Colonic mucosa (tissue), 4 donors: Measurements from ENCODE around the gene IRF2. TPM values are rescaled to one million over a fixed set of nuclear protein-coding genes. Genes with fewer than 3 reads are reported as not detected.
A peak's percentile ranks its signal among the peaks of the same experiment; 100 is the strongest.

Experiments
- DNase-seq: peaks from one replicate; pipeline ENCODE4 v3.0.0-alpha.2; 2020
- H3K27ac ChIP-seq: fragments of 200-600 bp; one replicate; pipeline ENCODE4 v1.8.0; 2021
- H3K27me3 ChIP-seq: fragments of 200-600 bp; one replicate; pipeline ENCODE4 v1.8.0; 2021
- H3K36me3 ChIP-seq: fragments of 200-600 bp; one replicate; pipeline ENCODE4 v1.8.0; 2021
- H3K4me1 ChIP-seq: fragments of 200-600 bp; one replicate; pipeline ENCODE4 v1.8.0; 2021; ENCODE audit warnings: mild to moderate bottlenecking
- H3K4me3 ChIP-seq: fragments of 200-600 bp; one replicate; pipeline ENCODE4 v1.8.0; 2021
- H3K9ac ChIP-seq, 2 donors: one replicate each; pipeline ENCODE4 v1.7.0; 2013; ENCODE audit warnings: control low read depth in 2 of 2, low read depth in 2 of 2, low read length in 2 of 2
- H3K9me3 ChIP-seq: fragments of 200-600 bp; one replicate; pipeline ENCODE4 v1.8.0; 2021
- intact Hi-C: fragments of 100-400 bp; cut with DNase I; formaldehyde crosslinking; loops from one replicate; pipeline ENCODE4 v1.14.1; 2022
- total RNA-seq, 2 donors: library from RNA; stranded (reverse); fragmentation: NEBNext Ultra II Directional in 1 of 2; extraction: Animal tissue kit (Norgen Biotek cat#: 25700) in 1 of 2; gene quantifications; one replicate each; pipeline ENCODE4 v1.2.1, GENCODE V29; 2021
- TF ChIP-seq, protein P1 (sequence below): fragments of 200-600 bp; IDR thresholded peaks from one replicate; pipeline ENCODE4 v1.8.0; 2022; ENCODE audit warnings: antibody characterized with exemption, mild to moderate bottlenecking
- donor health status: healthy.
- donor health status: DM: no; HTN: no; CAD: no.
- donor health status: DM: no; HTN: no; CAD: no.

Gene IRF2
- total RNA-seq, 2 donors from 2014 or later: 36.2 to 61.9 TPM

DNA sequence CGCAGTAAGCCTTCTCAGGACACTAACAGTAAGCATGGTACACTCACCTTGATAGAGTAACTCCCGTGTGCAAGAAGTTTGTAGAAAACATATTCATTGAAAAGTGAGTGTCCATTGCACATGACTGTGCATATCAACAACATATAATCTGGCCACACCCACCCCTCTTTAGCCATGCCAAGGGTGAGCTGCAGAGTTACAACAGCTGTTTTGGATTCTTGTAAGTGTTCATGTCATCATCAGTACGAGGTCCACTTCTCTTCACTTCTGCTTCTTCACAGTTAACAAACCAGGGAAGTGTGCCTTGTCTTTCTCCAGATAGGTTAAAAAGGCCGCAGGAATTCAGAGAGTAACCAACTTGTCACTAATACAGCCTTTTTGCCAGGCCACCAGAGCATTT lies 116.6 kb downstream of the IRF2 start:
- Histone ChIP-seq H3K9ac (no peak overlapping the region), H3K4me3 (no peak overlapping the region), H3K36me3 (no peaks in the 10 kb centered on the region), H3K27ac (no peak overlapping the region), H3K9me3 (no peaks in the 10 kb centered on the region), H3K27me3 (no peaks in the 10 kb centered on the region), H3K4me1 (no peaks in the 10 kb centered on the region)
- intact Hi-C loops: no loop called here
- TF ChIP-seq, protein P1, sequence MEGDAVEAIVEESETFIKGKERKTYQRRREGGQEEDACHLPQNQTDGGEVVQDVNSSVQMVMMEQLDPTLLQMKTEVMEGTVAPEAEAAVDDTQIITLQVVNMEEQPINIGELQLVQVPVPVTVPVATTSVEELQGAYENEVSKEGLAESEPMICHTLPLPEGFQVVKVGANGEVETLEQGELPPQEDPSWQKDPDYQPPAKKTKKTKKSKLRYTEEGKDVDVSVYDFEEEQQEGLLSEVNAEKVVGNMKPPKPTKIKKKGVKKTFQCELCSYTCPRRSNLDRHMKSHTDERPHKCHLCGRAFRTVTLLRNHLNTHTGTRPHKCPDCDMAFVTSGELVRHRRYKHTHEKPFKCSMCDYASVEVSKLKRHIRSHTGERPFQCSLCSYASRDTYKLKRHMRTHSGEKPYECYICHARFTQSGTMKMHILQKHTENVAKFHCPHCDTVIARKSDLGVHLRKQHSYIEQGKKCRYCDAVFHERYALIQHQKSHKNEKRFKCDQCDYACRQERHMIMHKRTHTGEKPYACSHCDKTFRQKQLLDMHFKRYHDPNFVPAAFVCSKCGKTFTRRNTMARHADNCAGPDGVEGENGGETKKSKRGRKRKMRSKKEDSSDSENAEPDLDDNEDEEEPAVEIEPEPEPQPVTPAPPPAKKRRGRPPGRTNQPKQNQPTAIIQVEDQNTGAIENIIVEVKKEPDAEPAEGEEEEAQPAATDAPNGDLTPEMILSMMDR: no peak
- peak; percentile 3 for DNase-seq

DNA sequence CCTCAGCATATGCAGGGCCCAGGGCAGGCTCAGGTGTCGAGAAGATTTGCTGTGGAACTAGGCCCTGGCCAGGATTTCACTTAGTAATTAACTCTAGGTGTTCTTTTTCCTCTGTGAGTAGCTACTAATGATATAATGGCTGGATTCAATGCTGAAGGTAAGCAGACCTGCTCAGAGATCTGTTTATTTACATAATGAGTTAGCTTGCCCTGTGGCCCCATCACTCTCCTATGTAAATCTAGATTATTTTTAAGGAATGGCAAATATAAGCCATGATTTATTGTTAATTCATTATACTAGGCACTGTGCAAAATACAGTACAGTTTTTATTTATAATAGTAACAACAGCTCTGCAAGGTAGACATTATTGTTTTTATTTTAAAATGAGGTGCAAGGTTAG lies 117.2 kb downstream of the IRF2 start:
- Histone ChIP-seq H3K9ac (no peak overlapping the region), H3K27me3 (no peaks in the 10 kb centered on the region), H3K9me3 (no peaks in the 10 kb centered on the region), H3K4me1 (no peaks in the 10 kb centered on the region), H3K36me3 (no peaks in the 10 kb centered on the region), H3K4me3 (no peak overlapping the region), H3K27ac (no peak overlapping the region)
- TF ChIP-seq, protein P1: no peak
- intact Hi-C loops: no loop called here
- no peak for DNase-seq

DNA sequence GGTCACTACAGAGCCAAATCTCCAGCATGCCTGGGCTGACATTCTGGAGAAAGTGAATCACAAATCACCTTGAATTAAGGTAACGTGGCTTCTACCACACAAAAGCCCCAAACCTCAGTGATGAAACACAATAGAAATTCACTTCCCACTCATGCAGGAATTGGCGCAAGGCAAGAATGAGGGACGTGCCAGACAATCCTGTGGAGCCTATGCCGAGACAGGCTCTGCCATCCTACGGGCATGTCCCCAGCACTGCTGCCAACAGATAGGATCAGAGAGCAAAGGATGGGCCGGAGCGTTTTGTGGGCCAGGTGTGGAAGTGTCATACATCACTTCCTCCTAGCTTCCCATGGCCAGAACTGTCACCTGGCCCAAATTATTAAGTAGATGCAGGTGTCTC lies 118.0 kb downstream of the IRF2 start:
- DNase-seq: no peak
- Histone ChIP-seq H3K4me1 (no peaks in the 10 kb centered on the region), H3K36me3 (no peaks in the 10 kb centered on the region), H3K9ac (no peak overlapping the region), H3K27ac (no peak overlapping the region), H3K4me3 (no peak overlapping the region), H3K27me3 (no peaks in the 10 kb centered on the region), H3K9me3 (no peaks in the 10 kb centered on the region)
- intact Hi-C loops: no loop called here
- TF ChIP-seq, protein P1: no peak

DNA sequence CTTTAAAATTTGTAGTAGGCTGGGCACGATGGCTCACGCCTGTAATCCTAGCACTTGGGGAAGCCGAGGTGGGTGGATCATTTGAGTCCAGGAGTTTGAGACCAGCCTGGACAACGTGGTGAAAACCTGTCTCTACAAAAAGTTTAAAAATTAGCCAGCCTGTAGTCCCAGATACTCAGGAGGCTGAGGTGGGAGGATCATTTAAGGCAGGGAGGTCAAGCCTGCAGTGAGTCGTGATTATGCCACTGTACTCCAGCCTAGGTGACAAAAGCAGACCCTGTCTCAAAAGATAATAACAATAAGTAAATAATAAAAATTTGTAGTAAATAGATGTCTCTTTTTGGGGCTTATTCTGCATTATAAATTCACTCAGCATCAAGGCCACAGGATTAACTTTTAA lies 118.5 kb downstream of the IRF2 start:
- H3K36me3 ChIP-seq: no peaks in the 10 kb centered on the region
- H3K9me3 ChIP-seq: no peaks in the 10 kb centered on the region
- peak overlapping the region; percentile 31 for H3K27ac ChIP-seq
- no peaks in the 10 kb centered on the region for H3K27me3 ChIP-seq
- TF ChIP-seq, protein P1: no peak
- H3K4me1 ChIP-seq: no peaks in the 10 kb centered on the region
- DNase-seq: no peak
- H3K4me3 ChIP-seq: no peak overlapping the region
- intact Hi-C loops: no loop called here
- H3K9ac ChIP-seq: no peak overlapping the region

DNA sequence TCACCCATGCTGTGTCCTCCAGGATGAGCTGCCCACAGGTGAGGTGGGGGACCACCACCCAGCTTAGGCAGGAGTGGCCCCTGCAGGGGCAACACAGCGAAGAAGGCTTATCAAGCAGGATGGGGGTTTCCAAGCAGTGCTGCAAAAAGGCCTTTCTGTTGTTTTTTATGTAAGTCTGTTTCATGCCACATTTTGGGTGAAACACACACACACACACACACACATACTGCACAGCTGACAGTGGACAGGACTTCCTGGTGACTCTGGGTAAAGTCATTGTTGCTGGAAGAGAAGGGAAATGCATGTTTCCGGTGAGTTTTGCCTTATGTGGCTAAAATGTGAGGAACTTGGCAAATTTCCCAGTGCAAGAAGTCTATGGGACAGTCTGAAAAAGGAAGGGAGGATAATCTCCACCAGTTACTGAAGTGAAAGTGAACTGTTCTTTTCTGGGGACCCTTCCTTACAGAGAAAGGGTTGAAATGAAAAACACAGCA lies 119.2 kb downstream of the IRF2 start:
- no peaks in the 10 kb centered on the region for H3K36me3 ChIP-seq
- H3K27me3 ChIP-seq: no peaks in the 10 kb centered on the region
- intact Hi-C loops: no loop called here
- DNase-seq: peak; percentile 47
- no peak overlapping the region for H3K4me3 ChIP-seq
- H3K4me1 ChIP-seq: no peaks in the 10 kb centered on the region
- H3K9ac ChIP-seq: peak overlapping the region in 1 of 2 donors; percentile 13
- no peaks in the 10 kb centered on the region for H3K9me3 ChIP-seq
- peak overlapping the region; percentile 51 for H3K27ac ChIP-seq
- TF ChIP-seq, protein P1: no peak
